BE2C (cell line): ENCODE results near the gene PRPF40B.

Experiments used
- DNase-seq: peaks from one replicate; pipeline ENCODE4 v3.0.0-alpha.2; 2020
- H3K27me3 ChIP-seq: fragments of 250-450 bp; sonication (Bioruptor Pico); 2 replicates; pipeline ENCODE4 v1.5.1; 2020; ENCODE audit warnings: mild to moderate bottlenecking
- H3K36me3 ChIP-seq: fragments of 250-450 bp; sonication (Bioruptor Pico); 2 replicates; pipeline ENCODE4 v1.5.1; 2020; ENCODE audit warnings: mild to moderate bottlenecking
- H3K4me1 ChIP-seq: fragments of 250-450 bp; sonication (Bioruptor Pico); 2 replicates; pipeline ENCODE4 v1.5.1; 2020
- H3K4me3 ChIP-seq: 2 replicates; pipeline ENCODE4 v1.5.1; 2011; ENCODE audit warnings: low read depth, low read length
- H3K9me3 ChIP-seq: fragments of 250-450 bp; sonication (Bioruptor Pico); 2 replicates; pipeline ENCODE4 v1.5.1; 2020
- TF ChIP-seq, protein P1 (sequence below): IDR thresholded peaks from 2 replicates; pipeline ENCODE4 v1.5.1; 2012; ENCODE audit warnings: mild to moderate bottlenecking, low read depth, low read length

PRPF40B gene

DNA sequence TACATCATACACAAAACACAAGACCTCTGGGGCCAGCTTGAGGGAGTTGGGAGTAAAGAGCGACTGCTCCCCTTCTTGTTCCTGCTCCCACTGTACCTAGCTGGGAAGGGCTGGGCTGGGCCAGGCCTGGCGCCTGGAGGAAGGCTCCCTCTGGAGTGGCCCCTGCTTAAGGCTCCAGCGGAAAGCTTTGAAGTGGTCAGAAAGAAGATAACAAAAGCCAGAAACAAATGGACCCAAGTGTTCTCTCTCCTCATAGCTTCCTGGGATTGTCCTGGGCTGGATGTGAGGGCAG is 25.3 kb downstream of the PRPF40B start:
- no peaks in the 10 kb centered on the region for H3K27me3 ChIP-seq
- DNase-seq: no peak
- no peak overlapping the region for H3K4me3 ChIP-seq
- no peaks in the 10 kb centered on the region for H3K4me1 ChIP-seq
- TF ChIP-seq, protein P1, sequence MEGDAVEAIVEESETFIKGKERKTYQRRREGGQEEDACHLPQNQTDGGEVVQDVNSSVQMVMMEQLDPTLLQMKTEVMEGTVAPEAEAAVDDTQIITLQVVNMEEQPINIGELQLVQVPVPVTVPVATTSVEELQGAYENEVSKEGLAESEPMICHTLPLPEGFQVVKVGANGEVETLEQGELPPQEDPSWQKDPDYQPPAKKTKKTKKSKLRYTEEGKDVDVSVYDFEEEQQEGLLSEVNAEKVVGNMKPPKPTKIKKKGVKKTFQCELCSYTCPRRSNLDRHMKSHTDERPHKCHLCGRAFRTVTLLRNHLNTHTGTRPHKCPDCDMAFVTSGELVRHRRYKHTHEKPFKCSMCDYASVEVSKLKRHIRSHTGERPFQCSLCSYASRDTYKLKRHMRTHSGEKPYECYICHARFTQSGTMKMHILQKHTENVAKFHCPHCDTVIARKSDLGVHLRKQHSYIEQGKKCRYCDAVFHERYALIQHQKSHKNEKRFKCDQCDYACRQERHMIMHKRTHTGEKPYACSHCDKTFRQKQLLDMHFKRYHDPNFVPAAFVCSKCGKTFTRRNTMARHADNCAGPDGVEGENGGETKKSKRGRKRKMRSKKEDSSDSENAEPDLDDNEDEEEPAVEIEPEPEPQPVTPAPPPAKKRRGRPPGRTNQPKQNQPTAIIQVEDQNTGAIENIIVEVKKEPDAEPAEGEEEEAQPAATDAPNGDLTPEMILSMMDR: no peak
- H3K9me3 ChIP-seq: no peaks in the 10 kb centered on the region
- H3K36me3 ChIP-seq: no peaks in the 10 kb centered on the region

DNA sequence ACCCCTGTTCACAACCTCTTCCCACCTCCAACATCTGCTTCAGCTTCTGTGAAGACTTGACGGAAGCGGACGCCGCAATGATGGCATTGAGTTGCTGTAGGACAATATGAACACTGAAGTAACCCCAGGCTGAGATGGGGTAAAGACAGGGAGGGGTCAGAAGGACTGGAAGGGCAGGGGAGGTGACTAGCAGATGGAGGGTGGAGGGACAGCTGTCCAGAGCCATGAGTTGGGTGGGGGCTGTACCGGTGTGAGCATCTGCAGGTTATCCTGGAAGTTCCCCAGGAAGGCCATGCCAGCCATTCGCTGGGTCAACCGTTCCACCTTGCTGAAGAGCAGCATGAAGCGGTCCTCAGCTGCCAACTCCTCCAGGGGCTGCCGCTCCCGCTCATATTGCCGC is 26.1 kb downstream of the PRPF40B start:
- Histone ChIP-seq H3K27me3 (no peaks in the 10 kb centered on the region), H3K4me1 (no peaks in the 10 kb centered on the region), H3K36me3 (no peaks in the 10 kb centered on the region), H3K9me3 (no peaks in the 10 kb centered on the region), H3K4me3 (no peak overlapping the region)
- DNase-seq: no peak
- TF ChIP-seq, protein P1: no peak

DNA sequence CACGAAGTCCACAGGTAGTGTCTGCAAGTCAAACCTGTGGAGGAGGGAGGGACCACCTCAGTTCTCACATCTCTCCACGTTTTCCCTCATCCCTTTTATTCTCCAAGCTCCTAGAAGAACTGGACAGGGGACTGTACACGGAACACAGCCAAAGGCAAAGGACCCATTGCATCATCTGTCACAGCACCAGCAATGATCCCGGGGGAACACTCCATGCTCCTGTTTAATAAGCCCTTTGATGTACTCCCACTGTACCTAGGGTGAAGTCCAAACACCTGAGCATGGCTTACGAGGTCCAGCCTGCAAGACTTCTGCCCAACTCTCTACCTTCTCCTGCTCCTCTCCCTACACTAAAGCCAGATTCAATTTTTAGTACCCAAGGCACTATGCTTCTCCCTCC is 26.5 kb downstream of the PRPF40B start:
- Histone ChIP-seq H3K4me1 (no peaks in the 10 kb centered on the region), H3K4me3 (no peak overlapping the region), H3K36me3 (no peaks in the 10 kb centered on the region), H3K9me3 (no peaks in the 10 kb centered on the region), H3K27me3 (no peaks in the 10 kb centered on the region)
- no peak for DNase-seq
- TF ChIP-seq, protein P1: no peak

DNA sequence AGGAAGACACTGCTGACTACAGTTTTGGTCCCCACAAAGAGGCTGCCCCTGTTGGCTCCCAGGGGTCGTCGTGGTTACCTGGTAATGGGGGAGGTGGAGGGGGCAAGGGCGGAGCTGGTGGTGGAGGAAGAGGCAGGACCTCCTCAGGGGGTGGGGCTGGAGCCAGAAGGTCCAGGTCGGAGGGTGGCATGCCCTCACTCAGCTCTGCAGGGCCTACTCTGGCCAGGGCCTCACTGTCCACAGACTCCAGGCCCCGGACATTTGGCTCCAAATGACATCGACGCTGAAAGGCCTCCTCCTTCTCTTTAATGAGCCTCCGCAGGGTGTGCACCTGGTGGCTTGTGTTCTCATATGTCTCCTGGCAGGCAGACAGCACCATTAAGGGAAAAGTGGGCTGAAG is 28.5 kb downstream of the PRPF40B start:
- TF ChIP-seq, protein P1: no peak
- Histone ChIP-seq H3K4me3 (no peak overlapping the region), H3K9me3 (no peaks in the 10 kb centered on the region), H3K27me3 (no peaks in the 10 kb centered on the region), H3K4me1 (no peaks in the 10 kb centered on the region), H3K36me3 (no peaks in the 10 kb centered on the region)
- DNase-seq: no peak

DNA sequence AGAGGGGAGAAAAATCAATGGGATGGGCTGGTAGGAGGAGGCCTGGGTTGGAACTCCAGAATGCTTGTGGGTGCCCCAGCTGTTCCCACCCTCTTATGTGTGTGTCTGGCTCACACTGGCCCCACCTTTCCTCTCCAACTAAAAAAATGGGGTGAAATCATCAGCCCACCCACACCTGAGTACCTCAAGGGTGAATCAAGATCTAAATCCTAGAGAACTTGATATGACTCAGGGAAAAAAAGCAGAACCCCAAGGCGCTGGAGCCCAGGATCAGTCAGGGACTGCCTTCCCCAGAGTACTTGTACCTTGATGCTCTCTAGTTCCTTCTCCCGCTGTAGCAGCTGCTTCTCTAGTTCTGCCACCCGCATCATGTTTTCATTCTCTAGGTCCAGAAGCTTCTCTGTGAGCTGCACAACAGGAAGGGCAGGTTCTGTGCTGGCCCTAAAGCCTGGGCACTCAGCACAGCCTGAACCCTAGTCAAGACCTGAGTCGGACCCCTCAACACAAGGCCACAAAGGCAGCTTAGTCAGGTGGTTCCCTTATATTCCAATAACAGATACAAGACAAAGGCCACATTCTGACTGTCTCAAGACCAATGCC is 29.7 kb downstream of the PRPF40B start:
- no peak overlapping the region for H3K4me3 ChIP-seq
- H3K36me3 ChIP-seq: no peaks in the 10 kb centered on the region

DNA sequence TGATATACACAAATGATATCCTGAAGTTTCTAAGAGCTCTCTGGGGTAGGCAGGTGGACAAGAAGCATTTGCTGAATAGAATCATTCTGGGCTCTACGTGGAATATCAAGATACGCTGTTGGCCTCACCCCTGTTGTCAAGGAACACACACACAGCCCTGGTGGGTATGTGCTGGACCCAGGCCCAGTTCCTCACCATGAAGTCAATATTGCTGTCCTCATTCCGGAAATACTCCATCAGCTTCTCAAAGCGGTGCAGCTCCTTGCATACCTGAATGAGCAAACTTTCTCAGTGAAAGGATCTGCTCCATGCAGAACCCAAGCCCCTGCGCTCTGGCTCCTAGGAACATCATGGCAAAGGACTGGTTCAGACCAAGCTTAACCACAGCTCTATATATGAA is 31.4 kb downstream of the PRPF40B start:
- DNase-seq: no peak
- H3K4me3 ChIP-seq: no peak overlapping the region
- H3K9me3 ChIP-seq: no peaks in the 10 kb centered on the region
- H3K4me1 ChIP-seq: no peaks in the 10 kb centered on the region
- TF ChIP-seq, protein P1: no peak
- H3K27me3 ChIP-seq: no peaks in the 10 kb centered on the region
- no peaks in the 10 kb centered on the region for H3K36me3 ChIP-seq

More for the DNA sequence above, 29.7 kb downstream of the PRPF40B start:
- TF ChIP-seq, protein P1: no peak
- Histone ChIP-seq H3K4me1 (no peaks in the 10 kb centered on the region), H3K9me3 (no peaks in the 10 kb centered on the region), H3K27me3 (no peaks in the 10 kb centered on the region)
- DNase-seq: no peak
